HEK293 (cell line): ENCODE measurements around the gene CBFB.

Source experiments
- CTCF ChIP-seq: fragments of 450-650 bp; formaldehyde crosslinking; IDR thresholded peaks from 2 replicates; pipeline ENCODE4 v1.5.1; 2016; ENCODE audit warnings: missing biosample characterization, missing genetic modification characterization
- KLF9 ChIP-seq: fragments of 450-650 bp; formaldehyde crosslinking; IDR thresholded peaks from 2 replicates; pipeline ENCODE4 v1.5.1; 2016; ENCODE audit warnings: missing biosample characterization, missing genetic modification characterization, low read depth
- MYNN ChIP-seq: fragments of 450-650 bp; formaldehyde crosslinking; IDR thresholded peaks from 2 replicates; pipeline ENCODE4 v1.5.1; 2016; ENCODE audit warnings: missing biosample characterization, missing genetic modification characterization, borderline replicate concordance
- ZBTB20 ChIP-seq: fragments of 450-650 bp; formaldehyde crosslinking; IDR thresholded peaks from 2 replicates; pipeline ENCODE4 v1.5.1; 2016; ENCODE audit warnings: missing biosample characterization, missing genetic modification characterization
- ZFP37 ChIP-seq: fragments of 450-650 bp; formaldehyde crosslinking; IDR thresholded peaks from 2 replicates; pipeline ENCODE4 v1.5.1; 2016; ENCODE audit warnings: missing biosample characterization, missing genetic modification characterization
- ZNF138 ChIP-seq: fragments of 450-650 bp; formaldehyde crosslinking; IDR thresholded peaks from 2 replicates; pipeline ENCODE4 v1.5.1; 2016; ENCODE audit warnings: missing biosample characterization, missing genetic modification characterization, borderline replicate concordance
- ZNF26 ChIP-seq: fragments of 450-650 bp; formaldehyde crosslinking; IDR thresholded peaks from 2 replicates; pipeline ENCODE4 v1.5.1; 2016; ENCODE audit warnings: missing biosample characterization, missing genetic modification characterization
- ZNF341 ChIP-seq: fragments of 450-650 bp; formaldehyde crosslinking; IDR thresholded peaks from 2 replicates; pipeline ENCODE4; 2016; ENCODE audit warnings: low read depth, missing biosample characterization, missing genetic modification characterization
- ZNF549 ChIP-seq: fragments of 450-650 bp; IDR thresholded peaks from 2 replicates; pipeline ENCODE4 v1.5.1; 2018; ENCODE audit warnings: missing biosample characterization, missing genetic modification characterization, mild to moderate bottlenecking, inconsistent platforms, moderate library complexity
- ZNF580 ChIP-seq: fragments of 450-650 bp; formaldehyde crosslinking; IDR thresholded peaks from 2 replicates; pipeline ENCODE4 v1.5.1; 2016; ENCODE audit warnings: missing biosample characterization, missing genetic modification characterization
- ZNF747 ChIP-seq: fragments of 450-650 bp; formaldehyde crosslinking; IDR thresholded peaks from 2 replicates; pipeline ENCODE4 v1.5.1; 2016; ENCODE audit warnings: missing biosample characterization, missing genetic modification characterization
- ZSCAN5A ChIP-seq: fragments of 450-650 bp; formaldehyde crosslinking; IDR thresholded peaks from 2 replicates; pipeline ENCODE4 v1.5.1; 2016; ENCODE audit warnings: missing biosample characterization, missing genetic modification characterization

GRCh38 chr16:67040906-67041305 is 12.0 kb downstream of the CBFB start:
- TF ChIP-seq ZBTB20 (no peak), ZSCAN5A (tag by site-specific recombination) (no peak), CTCF (tag by site-specific recombination) (no peak), ZNF138 (no peak), KLF9 (tag by site-specific recombination) (no peak), ZNF580 (tag by site-specific recombination) (no peak), ZFP37 (no peak), MYNN (tag by site-specific recombination) (no peak), ZNF549 (tag by site-specific recombination) (no peak), ZNF747 (tag by site-specific recombination) (no peak), ZNF26 (tag by site-specific recombination) (no peak), ZNF341 (tag by site-specific recombination) (no peak)
